DOHH2 (cell line): ENCODE measurements around the gene TNS1.

Experiments used
- H3F3A ChIP-seq: fragments of 200-600 bp; sonication (generic), shearing (Covaris generic); 2 replicates; pipeline ENCODE4 v1.6.0; 2016; ENCODE audit warnings: antibody characterized with exemption, mild to moderate bottlenecking; ENCODE audit not compliant: control insufficient read depth, insufficient read depth
- H3K27ac ChIP-seq: fragments of 200-600 bp; sonication (generic); 2 replicates; pipeline ENCODE4 v1.5.1; 2014; ENCODE audit warnings: low read depth, mild to moderate bottlenecking, low read length, moderate library complexity
- H3K27me3 ChIP-seq: fragments of 200-600 bp; sonication (generic); 2 replicates; pipeline ENCODE4 v1.6.1; 2014; ENCODE audit warnings: mild to moderate bottlenecking, low read length, mixed read lengths; ENCODE audit not compliant: control insufficient read depth
- H3K36me3 ChIP-seq: fragments of 200-600 bp; sonication (generic); 2 replicates; pipeline ENCODE4 v1.6.1; 2014; ENCODE audit warnings: mild to moderate bottlenecking, low read length, moderate library complexity, mixed read lengths; ENCODE audit not compliant: control insufficient read depth
- H3K4me1 ChIP-seq: fragments of 200-600 bp; sonication (generic); 2 replicates; pipeline ENCODE4 v1.6.1; 2014; ENCODE audit warnings: mild to moderate bottlenecking, low read length, mixed read lengths; ENCODE audit not compliant: control insufficient read depth
- H3K4me2 ChIP-seq: fragments of 200-600 bp; sonication (generic); 2 replicates; pipeline ENCODE4 v1.6.0; 2014; ENCODE audit warnings: mild to moderate bottlenecking, low read length, moderate library complexity
- H3K4me3 ChIP-seq: fragments of 200-600 bp; sonication (generic); 2 replicates; pipeline ENCODE4 v1.5.1; 2014; ENCODE audit warnings: mild to moderate bottlenecking, low read length, mixed read lengths
- H3K79me2 ChIP-seq: fragments of 200-600 bp; sonication (generic); 2 replicates; pipeline ENCODE4 v1.6.1; 2014; ENCODE audit warnings: mild to moderate bottlenecking, low read length, mixed read lengths; ENCODE audit not compliant: control insufficient read depth
- H3K9me2 ChIP-seq: fragments of 200-600 bp; sonication (generic); replicated peaks from 2 replicates; pipeline ENCODE4 v1.6.1; 2014; ENCODE audit warnings: mild to moderate bottlenecking, low read length, mixed read lengths; ENCODE audit not compliant: control insufficient read depth
- H3K9me3 ChIP-seq: fragments of 200-600 bp; sonication (generic); 2 replicates; pipeline ENCODE4 v1.6.1; 2014; ENCODE audit warnings: antibody characterized with exemption, low read length, mixed read lengths; ENCODE audit not compliant: control insufficient read depth, insufficient read depth
- H4K20me1 ChIP-seq: fragments of 200-600 bp; sonication (generic); 2 replicates; pipeline ENCODE4 v1.6.0; 2014; ENCODE audit warnings: low read depth, mild to moderate bottlenecking, antibody characterized with exemption, low read length, moderate library complexity; ENCODE audit not compliant: control insufficient read depth, insufficient read depth
- EZH2phosphoT487 ChIP-seq: fragments of 200-600 bp; sonication (generic); IDR thresholded peaks from 2 replicates; pipeline ENCODE4 v1.6.1; 2017; ENCODE audit warnings: borderline replicate concordance, mild to moderate bottlenecking, antibody characterized with exemption, low read length, moderate library complexity, mixed read lengths
- TF ChIP-seq, protein P1 (sequence below): fragments of 200-600 bp; sonication (generic); IDR thresholded peaks from one replicate; pipeline ENCODE4 v1.5.1; 2014; ENCODE audit warnings: antibody characterized with exemption, mild to moderate bottlenecking, low read depth, low read length; ENCODE audit not compliant: poor library complexity, severe bottlenecking

TNS1 gene

DNA sequence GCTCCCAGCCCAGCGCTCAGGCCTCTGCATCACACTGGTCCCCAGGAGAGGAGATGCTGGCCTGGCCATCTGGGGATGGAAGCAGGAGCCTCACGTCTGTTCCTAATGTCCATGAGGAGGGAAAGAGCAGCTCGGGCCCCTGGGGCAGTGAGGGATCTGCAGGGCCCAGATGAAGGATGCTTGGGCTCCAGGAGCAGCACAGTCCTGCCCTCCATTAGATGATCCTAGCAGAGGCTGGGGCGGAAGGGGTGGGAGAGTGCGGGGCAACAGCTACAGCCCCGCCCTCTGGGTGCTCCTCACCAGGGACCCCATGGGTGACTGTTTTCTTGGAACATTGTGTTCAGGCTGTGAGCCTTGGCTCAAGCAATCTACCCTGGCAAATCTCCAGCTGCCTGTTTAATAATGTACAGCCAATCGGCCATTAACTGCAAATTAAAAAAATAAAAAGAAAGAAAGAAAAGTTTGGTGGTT lies 49.7 kb downstream of the TNS1 start:
- H3K9me2 ChIP-seq: no peaks in the 10 kb centered on the region
- no peaks in the 10 kb centered on the region for H3K4me1 ChIP-seq
- H3K79me2 ChIP-seq: no peaks in the 10 kb centered on the region
- no peaks in the 10 kb centered on the region for H4K20me1 ChIP-seq
- no peak overlapping the region for H3K4me3 ChIP-seq
- H3K4me2 ChIP-seq: no peak overlapping the region
- TF ChIP-seq, protein P1, sequence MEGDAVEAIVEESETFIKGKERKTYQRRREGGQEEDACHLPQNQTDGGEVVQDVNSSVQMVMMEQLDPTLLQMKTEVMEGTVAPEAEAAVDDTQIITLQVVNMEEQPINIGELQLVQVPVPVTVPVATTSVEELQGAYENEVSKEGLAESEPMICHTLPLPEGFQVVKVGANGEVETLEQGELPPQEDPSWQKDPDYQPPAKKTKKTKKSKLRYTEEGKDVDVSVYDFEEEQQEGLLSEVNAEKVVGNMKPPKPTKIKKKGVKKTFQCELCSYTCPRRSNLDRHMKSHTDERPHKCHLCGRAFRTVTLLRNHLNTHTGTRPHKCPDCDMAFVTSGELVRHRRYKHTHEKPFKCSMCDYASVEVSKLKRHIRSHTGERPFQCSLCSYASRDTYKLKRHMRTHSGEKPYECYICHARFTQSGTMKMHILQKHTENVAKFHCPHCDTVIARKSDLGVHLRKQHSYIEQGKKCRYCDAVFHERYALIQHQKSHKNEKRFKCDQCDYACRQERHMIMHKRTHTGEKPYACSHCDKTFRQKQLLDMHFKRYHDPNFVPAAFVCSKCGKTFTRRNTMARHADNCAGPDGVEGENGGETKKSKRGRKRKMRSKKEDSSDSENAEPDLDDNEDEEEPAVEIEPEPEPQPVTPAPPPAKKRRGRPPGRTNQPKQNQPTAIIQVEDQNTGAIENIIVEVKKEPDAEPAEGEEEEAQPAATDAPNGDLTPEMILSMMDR: no peak
- no peak for TF ChIP-seq EZH2phosphoT487
- peaks cover 6% of the 10 kb centered on the region for H3K27me3 ChIP-seq
- no peaks in the 10 kb centered on the region for H3K9me3 ChIP-seq
- no peak overlapping the region for H3K27ac ChIP-seq
- H3K36me3 ChIP-seq: no peaks in the 10 kb centered on the region
- no peaks in the 10 kb centered on the region for H3F3A ChIP-seq

DNA sequence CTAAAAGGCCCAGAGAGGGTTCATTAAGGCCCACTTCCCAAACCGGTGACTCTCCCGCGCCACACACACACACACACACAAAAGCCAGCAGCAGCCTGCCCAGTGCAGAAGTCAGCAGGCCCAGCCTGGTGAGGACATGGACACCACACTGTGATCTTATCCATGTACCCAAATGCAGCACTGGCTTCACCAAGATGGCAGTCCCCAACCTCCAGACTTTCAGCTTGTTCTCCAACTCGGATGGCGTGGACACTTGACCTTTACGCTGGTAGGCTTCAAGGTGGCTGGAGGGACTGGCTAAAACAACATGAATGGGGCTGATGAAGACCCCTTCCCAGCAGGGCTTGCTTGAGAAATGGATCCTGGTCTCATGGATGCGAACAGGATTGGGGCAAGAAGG lies 50.4 kb downstream of the TNS1 start:
- Histone ChIP-seq H3K4me1 (no peaks in the 10 kb centered on the region), H3K9me3 (no peaks in the 10 kb centered on the region), H4K20me1 (no peaks in the 10 kb centered on the region), H3K27me3 (peaks cover 5% of the 10 kb centered on the region), H3K4me3 (no peak overlapping the region), H3K36me3 (no peaks in the 10 kb centered on the region), H3F3A (no peaks in the 10 kb centered on the region), H3K79me2 (no peaks in the 10 kb centered on the region), H3K4me2 (no peak overlapping the region), H3K9me2 (no peaks in the 10 kb centered on the region), H3K27ac (no peak overlapping the region)
- TF ChIP-seq, protein P1: no peak
- TF ChIP-seq EZH2phosphoT487: no peak

DNA sequence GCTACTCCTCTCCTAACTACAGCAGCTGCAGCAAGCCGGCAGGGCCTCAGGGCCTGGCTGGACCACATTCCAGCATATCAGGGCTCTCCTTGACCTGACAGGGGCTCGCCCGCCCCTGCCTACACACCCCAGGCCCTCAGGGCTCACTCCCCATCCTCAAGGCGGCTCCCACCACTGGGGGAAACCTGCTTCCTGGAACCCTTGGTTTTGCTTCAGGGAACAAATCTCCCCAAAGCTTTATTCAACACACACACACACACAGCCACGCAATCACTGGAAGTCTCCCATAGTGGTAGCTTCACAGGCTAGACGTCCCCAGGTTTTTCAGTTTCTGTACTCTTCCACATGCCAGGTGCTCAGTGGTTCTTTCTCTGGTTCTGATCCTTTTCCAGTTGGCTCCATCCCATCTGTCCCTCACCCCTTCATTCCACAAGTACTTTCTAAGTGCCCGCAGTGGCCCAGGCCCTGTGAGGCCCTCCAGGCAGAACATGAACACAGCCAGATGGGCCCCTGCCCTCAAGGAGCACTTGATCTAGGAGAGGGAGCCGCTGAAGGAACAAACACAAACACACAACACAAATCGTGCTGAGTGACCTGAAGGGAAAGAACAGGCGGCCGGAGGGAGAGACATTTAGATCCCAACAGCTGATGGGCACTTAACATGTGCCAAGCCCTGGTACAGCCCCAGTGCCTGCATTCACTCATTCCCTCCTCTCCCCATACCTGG lies 51.1 kb downstream of the TNS1 start:
- H3K79me2 ChIP-seq: no peaks in the 10 kb centered on the region
- no peak overlapping the region for H3K4me2 ChIP-seq
- no peaks in the 10 kb centered on the region for H3K9me2 ChIP-seq
- no peak for TF ChIP-seq EZH2phosphoT487
- TF ChIP-seq, protein P1: no peak
- no peak overlapping the region for H3K27ac ChIP-seq
- H3K36me3 ChIP-seq: no peaks in the 10 kb centered on the region
- no peak overlapping the region for H3K4me3 ChIP-seq
- H4K20me1 ChIP-seq: no peaks in the 10 kb centered on the region
- H3K4me1 ChIP-seq: no peaks in the 10 kb centered on the region
- no peaks in the 10 kb centered on the region for H3K9me3 ChIP-seq
- H3F3A ChIP-seq: no peaks in the 10 kb centered on the region
- peaks cover 3% of the 10 kb centered on the region; the same call in 1 of the 2 replicates for H3K27me3 ChIP-seq
